Right ventricle myocardium superior (tissue), 1 donor: ENCODE results near the gene AGAP1. TPM values are rescaled to one million over a fixed set of nuclear protein-coding genes. Genes with fewer than 3 reads are reported as not detected.

ENCODE experiments used
- ATAC-seq: fragments of 200-7000 bp; cut with Tn5 transposase; one replicate; pipeline ENCODE4 v1.9.1; 2020; ENCODE audit warnings: mild to moderate bottlenecking; ENCODE audit not compliant: poor library complexity
- DNase-seq: peaks from one replicate; pipeline ENCODE4 v3.0.0-alpha.2; 2020
- intact Hi-C: fragments of 100-400 bp; cut with DNase I; formaldehyde crosslinking; loops from one replicate; pipeline ENCODE4 v1.11.2; 2022
- total RNA-seq: library from RNA; stranded (reverse); fragmentation: NEBNext Ultra II Directional; extraction: Animal tissue kit (Norgen Biotek cat#: 25700); gene quantifications from one replicate; pipeline ENCODE4 v1.2.1, GENCODE V29; 2021
- donor health status: DM: no; HTN: yes; CAD: no; lungs with severe emphysema.

The AGAP1 gene
- total RNA-seq, 1 donor from 2014 or later: 25.4 TPM

DNA sequence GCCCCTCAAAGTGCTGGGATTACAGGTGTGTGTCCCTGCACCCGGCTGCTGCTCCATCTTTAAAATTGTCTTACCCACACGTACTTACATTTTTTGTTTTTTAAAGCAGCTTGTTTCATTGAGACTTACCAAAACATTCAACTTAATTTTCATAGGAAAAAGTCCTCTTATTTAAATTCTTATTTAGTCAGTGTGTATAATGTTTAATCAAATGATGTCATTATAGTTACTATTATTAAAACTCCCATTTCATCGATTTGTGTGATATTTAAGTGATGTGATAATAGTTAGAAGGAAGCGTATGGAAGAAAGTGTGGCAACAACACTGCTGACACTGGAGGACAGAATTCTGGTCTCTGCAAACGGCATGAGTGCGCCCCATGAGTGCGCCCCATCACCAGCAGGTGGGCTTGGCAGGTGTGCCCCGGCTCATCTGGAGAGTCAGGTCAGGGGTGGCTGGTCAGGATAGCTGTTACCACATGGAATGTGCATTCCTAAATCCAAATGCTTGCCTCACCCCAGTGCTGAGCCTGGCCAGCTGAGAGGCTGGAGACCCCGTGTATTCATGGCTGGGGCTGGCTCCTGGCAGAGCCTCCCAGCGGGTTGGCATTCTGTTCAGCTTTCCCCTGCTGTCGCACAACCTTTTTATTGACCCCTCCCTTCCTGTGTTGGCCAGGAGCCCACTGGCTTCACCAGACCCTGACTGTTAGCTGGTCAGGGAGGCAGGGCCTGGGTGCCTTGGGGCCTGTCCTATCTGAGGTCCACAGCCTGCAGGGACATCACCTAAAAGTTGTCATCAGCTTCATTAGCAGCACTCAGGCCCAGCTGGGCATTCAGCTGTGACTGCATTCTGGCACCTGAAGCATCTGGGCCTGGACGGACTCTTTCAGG lies 79.7 kb downstream of the AGAP1 start:
- intact Hi-C loops: no loop called here
- ATAC-seq (peak; percentile 75), DNase-seq (peak; percentile 84)

DNA sequence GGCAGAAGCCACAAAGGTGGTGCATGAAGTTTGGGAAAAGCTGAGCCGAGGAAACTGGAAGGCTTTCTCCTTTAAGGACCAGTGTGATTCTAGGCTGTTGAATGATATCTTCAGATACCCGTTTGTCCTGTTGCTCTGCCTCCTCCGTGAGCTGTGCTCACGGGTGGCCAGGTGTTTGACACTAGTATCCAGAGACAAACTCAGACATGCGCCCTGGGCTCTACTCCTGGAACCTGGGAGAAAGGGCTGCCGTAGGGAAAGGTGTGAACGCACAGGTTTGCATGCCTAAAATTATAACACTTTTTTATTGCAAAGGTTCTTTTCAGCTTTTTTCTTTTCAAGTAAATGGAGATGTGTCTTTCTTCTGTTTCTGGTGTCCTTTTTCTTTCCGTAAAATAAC lies 81.6 kb downstream of the AGAP1 start:
- DNase-seq: no peak
- no peak for ATAC-seq
- intact Hi-C loops: no loop called here

DNA sequence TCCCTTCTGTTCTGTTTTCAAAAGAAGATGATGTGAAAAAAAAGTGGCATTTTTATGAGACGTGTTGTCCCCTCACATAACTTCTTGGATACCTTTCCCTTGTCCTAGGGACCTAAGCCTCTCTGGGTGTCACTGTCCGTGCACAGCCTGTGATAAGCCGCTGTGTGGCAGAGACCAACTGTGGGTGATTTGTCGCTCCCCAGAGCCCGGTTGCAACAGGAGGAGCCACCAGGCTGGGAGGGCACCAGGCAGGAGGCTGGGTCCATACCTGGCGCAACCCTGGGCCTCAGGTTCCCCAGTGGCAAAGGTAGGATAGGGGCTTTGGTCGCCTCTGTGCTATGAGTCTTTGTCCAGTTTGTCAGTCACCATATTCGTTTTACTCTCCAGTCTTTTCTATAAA lies 82.1 kb downstream of the AGAP1 start:
- no peak for ATAC-seq
- intact Hi-C loops: no loop called here
- no peak for DNase-seq

DNA sequence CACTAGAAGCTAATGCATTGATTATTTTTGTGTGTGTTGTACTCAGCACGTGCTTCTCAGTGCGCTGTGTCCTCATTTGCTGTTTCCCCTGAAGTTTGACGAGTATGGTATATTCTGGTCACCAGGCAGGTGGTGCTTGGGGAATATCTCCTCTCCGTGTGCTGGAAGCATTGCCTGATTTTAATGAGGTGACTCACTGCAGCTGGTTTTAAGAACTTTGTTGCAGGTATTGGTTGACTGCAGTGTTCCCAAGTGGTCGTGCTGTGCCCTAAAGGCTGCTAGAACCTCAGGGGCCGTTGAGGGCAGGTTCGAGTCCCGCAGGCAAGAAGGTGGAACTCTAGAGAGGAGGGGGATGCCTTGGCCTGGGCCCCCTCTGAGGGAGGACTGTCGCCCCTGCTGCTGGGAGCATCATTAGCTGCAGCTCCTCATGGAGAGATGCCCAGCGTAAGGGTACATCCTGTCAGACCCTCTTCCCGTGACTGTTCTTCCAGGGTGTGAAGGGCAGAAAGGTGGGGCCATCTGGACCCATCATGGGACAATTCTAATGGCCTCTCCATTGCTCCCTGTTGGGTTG lies 82.6 kb downstream of the AGAP1 start:
- ATAC-seq (no peak), DNase-seq (no peak)
- intact Hi-C loops: no loop called here

DNA sequence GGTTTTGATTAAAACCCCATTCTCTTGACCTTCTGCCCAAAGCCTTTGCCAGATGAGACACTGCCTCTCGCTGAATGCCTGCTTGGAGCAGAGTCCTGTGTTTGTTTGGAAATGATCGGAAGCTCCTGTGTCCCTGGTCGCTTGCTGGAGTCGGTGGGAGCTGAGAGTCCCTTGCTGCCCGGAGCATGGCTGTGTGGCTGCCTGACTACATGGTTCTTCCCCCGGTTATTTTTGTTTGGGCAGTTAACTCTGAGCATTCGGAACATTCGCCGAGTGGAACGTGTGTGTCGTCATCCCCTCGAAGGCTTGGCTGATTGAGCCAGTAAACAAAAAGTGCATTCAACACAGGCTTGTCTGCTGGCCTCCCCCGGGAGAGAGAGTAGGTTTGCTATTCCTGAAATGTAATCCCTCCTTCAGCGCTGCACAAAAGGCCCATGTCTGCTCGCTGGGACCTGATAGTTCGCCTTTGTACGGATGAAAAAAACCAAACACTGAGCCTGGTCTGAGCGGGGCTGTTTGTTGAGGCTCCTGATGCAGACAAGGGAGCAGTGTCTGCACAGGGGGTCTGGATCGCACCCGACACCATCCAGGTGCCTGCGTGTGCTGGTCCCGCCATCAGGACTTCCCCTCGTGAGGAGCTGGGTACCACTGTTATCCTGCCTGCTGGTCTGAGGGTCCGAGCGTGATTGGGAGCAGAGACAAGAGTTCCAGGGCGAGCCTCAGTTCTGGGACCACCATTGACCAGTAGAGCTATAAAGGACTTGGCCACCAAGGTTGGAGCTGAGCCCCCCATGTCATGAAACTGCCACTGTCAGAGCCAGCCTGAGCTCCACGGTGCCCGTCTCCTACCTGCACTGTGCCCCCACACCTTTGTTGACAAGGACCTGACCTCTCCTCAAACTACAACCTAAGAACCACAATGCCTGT lies 83.8 kb downstream of the AGAP1 start:
- DNase-seq: peak; percentile 67
- ATAC-seq: peak; percentile 82
- intact Hi-C loops: no loop called here

DNA sequence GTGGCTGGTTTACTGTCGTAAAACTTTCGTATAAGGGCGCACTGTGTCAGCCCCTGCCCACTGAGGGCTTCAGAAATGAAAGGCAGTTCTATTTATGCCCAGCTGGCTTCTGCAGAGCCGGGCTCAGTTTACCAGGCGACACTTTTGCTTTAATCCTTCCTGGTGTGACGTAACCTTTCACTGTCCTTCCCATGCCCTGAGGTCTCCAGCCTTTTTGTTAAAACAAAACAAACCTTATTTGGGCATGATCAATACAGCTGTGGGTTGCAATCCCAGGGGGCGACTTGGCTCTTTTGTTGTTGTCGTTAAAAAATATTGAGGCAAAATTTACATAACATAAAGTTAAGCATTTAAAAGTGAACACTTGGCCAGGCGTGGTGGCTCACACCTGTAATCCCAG lies 85.3 kb downstream of the AGAP1 start:
- ATAC-seq (no peak), DNase-seq (no peak)
- intact Hi-C loops: no loop called here

DNA sequence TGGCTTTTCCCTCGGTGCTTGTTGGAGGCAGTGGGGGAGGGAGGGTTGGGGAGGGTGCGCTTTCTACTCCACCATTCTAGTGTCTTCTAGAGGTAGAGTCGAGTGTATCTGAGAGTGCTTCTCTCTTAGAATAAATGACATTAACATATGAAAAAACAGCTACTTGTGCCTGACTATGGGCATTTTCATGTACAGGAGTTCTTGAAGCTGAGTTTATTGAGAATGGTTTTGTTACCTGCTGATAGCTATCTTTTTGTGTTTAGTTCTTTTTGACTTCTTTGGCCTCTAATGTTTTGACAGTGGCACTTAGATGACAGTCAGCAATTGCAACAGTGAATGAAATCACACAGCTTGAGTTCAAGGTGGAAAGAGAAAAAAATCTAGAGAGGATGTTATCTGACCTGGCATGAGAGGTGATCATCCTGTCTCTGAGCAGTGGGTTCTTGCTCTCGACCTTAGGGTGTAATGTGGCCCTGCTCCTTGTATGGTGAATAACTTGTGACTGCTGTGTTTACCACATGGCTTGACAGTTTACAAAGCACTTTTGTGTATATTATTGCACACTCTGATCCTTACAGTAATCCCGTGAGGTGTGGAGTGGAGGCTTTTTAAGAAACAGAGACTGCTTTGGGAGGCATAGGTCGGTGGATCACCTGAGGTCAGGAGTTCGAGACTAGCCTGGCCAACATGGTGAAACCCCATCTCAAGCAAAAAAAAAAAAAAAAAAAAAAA lies 86.7 kb downstream of the AGAP1 start:
- intact Hi-C loops: no loop called here

DNA sequence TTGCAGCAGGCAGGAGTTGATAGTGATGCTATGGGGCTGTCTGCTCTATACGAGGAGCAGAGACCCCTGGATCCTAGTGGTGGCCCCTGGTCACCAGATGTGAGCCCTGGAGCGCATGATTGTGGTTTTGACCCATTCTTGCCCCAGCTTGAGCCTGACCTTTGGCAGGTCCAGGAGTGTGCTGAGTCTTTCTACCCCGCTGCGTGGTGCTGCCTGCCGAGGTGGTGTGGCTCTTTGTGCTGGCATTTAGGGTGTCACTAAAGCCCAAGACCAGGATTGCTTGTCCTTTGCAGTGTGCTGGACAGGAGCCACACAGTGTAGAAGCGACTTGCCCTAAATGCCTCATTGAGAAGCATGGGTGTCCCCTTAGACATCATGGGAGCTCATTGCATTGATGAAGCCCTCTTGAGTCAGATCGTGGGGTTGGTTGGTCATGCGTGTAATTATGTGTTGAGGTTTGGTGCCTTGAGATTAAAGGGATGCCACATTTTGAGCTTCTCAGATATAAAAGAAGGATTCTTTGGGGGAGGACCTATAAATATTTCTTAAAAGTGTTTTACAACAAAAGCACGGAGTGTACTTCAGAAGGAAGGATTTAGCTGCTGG lies 88.3 kb downstream of the AGAP1 start:
- intact Hi-C loops: no loop called here
- no peak for DNase-seq
- no peak for ATAC-seq

More for the DNA sequence above, 86.7 kb downstream of the AGAP1 start:
- no peak for DNase-seq
- no peak for ATAC-seq

DNA sequence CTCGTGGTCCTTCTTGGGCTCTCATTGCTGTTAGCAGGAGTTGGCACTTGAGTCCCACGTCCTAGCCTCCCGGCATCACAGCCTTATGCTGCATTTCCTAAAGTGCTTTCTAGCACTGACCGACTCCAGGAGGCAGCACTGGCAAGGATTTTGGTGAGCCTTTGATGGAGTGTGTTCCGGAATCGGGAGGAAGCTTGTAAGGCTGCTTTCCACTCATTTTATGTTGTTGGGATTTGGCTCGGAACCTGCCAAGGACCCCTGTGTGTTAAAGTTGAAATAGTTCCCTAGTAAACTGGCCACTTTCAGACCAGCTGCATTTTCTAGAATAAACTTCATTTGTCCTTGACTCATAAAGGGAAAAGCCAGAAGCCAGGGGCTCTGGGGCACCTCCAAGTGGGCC lies 88.9 kb downstream of the AGAP1 start:
- no peak for ATAC-seq
- intact Hi-C loops: no loop called here
- no peak for DNase-seq

DNA sequence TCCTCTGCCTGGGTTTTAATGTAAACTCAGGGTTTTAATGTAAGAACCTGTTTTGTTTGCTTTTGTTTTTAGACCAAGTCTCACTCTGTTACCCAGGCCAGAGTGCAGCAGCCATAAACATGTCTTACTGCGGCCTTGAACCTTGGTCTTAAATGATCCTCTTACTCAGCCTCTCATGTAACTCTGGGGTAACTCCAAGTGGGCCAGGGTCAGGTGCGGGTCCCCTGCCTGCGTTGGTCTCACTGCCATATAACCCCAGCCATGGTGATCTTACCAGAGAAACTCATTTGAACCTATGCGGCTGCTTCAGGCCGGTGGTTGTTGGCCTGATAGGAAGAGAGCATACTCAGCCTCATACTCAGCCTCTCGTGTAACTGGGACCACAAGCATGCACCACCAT lies 89.3 kb downstream of the AGAP1 start:
- ATAC-seq (no peak), DNase-seq (no peak)
- intact Hi-C loops: no loop called here

DNA sequence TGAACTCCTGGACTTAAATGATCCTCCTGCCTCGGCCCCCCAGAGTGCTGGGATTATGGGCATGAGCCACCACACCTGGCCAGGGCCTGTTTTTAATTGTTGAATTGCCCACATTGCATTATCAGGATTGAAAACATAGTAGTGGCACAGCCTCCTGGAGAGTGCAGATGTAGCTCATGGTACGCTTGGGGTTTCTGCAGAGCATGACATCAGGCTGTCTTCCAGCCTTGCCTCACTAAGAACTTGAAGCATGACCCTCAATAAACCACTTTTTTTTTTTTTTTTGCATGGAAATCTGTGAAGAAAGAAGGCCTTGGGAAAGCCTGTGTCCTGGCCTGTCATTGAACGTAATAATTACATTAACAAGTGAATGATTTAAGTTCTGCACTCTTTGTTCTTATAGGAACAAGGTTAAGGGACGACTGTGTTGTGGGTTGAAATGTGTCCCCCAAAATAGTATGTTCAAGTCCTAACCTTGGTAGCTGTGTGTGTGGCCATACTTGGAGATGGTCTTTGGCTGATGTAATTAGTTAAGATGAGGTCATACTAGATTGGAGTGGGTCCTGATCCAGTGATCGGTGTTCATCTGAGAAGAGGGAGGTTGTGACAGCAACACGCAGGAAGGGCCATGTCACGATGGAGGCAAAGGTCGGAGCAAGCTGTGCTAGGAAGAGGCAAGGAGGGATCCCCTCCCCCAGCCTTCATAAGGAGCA lies 90.2 kb downstream of the AGAP1 start:
- no peak for DNase-seq
- intact Hi-C loops: no loop called here
- ATAC-seq: no peak

DNA sequence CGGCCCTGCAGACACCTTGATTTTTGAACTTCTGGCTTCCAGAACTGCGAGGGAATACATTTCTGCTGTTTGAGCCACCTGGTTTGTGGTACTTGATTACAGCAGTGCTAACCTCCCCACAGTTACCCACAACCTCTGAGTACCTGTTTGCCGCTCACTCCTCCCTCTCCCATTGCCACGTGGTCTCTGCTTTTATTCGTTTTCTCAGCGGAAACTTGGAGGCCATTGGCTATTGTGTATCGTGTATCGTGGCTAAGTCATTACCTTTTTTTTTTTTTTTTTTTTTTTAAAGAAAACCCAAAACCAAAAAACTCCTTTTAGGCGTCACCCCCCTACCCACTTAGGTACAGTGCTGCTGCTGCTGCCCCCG lies 90.8 kb downstream of the AGAP1 start:
- intact Hi-C loops: no loop called here
- ATAC-seq (no peak), DNase-seq (no peak)

DNA sequence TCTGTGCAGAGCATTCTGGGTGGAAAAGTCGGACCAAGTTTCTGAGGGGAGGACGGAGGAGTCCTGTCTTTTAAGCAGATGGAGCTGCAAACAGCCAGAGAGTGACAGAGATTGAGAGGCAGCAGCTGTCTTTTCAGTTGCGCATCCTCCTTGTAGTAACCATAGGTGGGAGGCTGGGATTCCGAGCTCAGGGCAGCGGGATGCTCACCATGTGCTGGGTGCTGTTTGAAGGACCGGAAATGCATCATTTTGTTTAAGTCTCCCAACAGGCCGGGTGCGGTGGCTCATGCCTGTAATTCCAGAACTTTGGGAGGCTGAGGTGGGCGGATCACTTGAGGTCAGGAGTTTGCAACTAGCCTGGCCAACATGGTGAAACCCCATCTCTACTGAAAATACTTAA lies 93.4 kb downstream of the AGAP1 start:
- ATAC-seq (no peak), DNase-seq (no peak)
- intact Hi-C loops: no loop called here

DNA sequence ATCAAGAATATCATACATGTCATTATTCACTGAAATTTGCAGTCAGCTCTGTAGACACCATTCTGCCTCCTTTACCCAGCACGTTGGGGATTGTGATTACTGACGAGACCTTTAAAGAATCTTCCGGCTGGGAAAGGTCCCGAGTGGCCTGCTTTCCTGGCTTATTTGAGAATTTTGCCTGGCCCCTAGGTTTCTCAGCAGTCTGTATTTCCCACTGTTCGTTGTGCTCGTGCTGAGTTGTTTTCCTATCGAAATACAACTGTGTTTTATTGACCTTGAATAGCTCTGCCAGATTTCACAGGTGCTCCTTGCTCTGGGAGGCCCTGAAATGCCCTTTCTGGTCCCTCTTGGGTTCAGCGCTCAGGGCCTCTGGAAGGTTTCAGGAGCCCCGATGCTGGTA lies 94.9 kb downstream of the AGAP1 start:
- intact Hi-C loops: no loop called here
- no peak for DNase-seq
- peak; percentile 36 for ATAC-seq

DNA sequence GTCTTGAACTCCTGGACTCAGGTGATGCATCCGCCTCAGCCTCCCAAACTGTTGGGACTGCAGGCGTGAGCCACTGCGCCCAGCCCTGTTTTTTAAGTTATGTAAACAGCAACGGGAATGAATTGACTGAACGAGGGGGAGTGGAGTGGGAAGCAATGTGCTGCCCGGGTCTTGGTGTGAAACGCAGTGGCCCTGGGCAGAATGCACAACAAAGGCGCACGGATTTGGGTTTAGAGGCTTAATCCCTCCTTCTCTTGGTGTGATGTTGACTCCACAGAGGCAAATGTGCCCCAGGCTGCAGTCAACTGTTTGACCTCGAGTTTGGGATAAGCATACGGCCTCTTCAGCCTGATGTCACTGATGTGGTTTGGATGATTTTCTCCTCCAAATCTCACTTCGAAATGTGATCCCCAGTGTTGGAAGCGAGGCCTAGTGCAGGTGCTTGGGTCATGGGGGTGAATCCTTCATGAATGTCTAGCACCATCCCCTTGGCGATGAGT lies 97.4 kb downstream of the AGAP1 start:
- DNase-seq: peak; percentile 13
- ATAC-seq: no peak
- intact Hi-C loops: no loop called here

DNA sequence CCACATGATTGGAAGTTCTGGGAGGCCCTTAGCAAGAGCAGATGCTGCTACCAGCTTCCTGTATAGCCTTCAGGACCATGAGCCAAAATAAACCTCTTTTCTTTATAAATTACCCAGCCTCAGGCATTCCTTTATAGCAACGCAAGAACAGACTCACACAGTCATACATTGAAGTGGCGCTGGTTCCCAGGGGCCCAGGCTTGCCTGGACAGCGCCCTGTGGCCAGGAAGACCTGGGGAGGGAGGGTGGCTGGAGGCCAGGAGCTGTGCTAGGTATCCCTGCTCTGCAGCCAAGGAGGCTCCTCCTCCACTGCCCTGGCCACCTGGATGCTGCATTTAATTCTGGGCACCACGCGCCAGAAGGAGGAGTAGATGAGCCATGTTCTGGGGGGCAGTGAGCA lies 98.1 kb downstream of the AGAP1 start:
- peak; percentile 34 for DNase-seq
- intact Hi-C loops: no loop called here
- no peak for ATAC-seq

DNA sequence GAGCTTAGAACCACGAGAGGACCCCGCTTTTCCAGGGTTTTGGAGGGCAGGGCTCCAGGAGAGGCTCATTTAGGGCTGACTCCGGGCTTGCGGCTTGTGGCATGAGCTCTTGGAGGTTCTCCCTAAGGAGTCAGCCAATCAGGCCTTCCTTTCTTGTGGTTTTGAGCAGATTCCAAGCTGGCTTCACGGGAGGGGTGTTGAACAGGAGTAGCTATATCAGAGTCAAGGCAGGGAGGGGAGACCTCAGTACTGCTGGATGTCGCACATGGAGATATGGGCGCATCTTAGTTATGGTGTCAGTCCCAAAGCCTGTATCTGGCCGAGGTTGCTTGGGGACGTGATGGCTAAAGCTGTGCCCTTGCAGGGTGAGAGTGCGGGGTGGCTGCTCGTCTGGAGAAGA lies 98.6 kb downstream of the AGAP1 start:
- peak; percentile 18 for DNase-seq
- no peak for ATAC-seq
- intact Hi-C loops: no loop called here

DNA sequence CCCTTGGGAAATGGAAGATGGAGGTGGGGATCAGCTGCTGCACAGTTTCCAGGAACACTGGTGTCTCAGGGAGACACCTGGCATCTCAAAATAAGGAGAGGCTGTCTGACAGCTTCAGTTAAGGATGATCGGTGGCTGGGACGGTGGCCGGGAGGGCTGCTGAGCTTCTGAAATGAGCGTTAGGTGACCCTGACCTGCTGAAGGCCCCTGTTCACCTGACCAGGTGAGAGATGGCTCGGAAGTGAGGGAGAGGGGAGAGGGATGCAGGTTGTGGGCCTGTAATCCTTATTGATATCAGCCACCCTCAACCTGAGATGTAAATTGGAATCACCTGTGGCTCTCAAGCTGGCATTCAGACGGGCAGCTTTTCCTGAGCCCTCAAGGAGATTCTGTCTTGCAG lies 99.0 kb downstream of the AGAP1 start:
- DNase-seq (peak; percentile 19), ATAC-seq (no peak)
- intact Hi-C loops: no loop called here
